T-cell (primary cell): ENCODE data around the gene FOCAD. TPM values are rescaled to one million over a fixed set of nuclear protein-coding genes. Genes with fewer than 3 reads are reported as not detected.
"Not testable (repeated sequence)": the region's sequence is repeated elsewhere in the genome, so short reads cannot be mapped to it uniquely, and the experiment has no call there.

Experiments
- ATAC-seq, 4 experiments: fragments of 200-7000 bp in 3 of 4; fragments of 150-1000 bp in 1 of 4; cut with Tn5 transposase; replicated peaks in 1 of 4; 1 replicate in 3 of 4; 2 replicates in 1 of 4; pipeline ENCODE4 v1.10.0; 2021; ENCODE audit warnings: moderate library complexity in 3 of 4, mild to moderate bottlenecking in 2 of 4, moderate number of reproducible peaks in 1 of 4
- CTCF ChIA-PET, 2 donors: fragments of 300-600 bp; sonication (Branson Sonifier 250); formaldehyde crosslinking; loops; one replicate each; lab custom pipeline; 2022; ENCODE audit warnings: antibody characterized with exemption in 2 of 2; lab: Charles Lee
- POLR2A ChIA-PET, 2 donors: fragments of 300-600 bp; sonication (Branson Sonifier 250); formaldehyde crosslinking; loops; one replicate each; lab custom pipeline; 2022; ENCODE audit warnings: antibody characterized with exemption in 2 of 2; lab: Charles Lee
- DNase-seq, 35 experiments: peaks; one replicate each; pipeline versions ENCODE4 v3.0.0 to v3.0.0-alpha.2; 2013 to 2023
- H3K27ac ChIP-seq: one replicate; pipeline ENCODE4 v1.5.1; 2013; ENCODE audit warnings: low read length
- H3K27me3 ChIP-seq, 2 experiments: replicated peaks in 1 of 2; 1 replicate in 1 of 2; 2 replicates in 1 of 2; pipeline versions ENCODE4 v1.6.1 to v1.7.0; 2013; ENCODE audit warnings: low read length in 1 of 2, mixed read lengths in 1 of 2; ENCODE audit not compliant: control insufficient read depth in 2 of 2, insufficient read depth in 2 of 2; ENCODE audit errors: extremely low read depth in 1 of 2
- H3K36me3 ChIP-seq, 2 donors: 1 replicate in 1 of 2; 2 replicates in 1 of 2; pipeline versions ENCODE4 v1.6.1 to v1.7.0; 2013; ENCODE audit warnings: low read length in 1 of 2; ENCODE audit not compliant: control insufficient read depth in 2 of 2, insufficient read depth in 1 of 2; ENCODE audit errors: extremely low read depth in 1 of 2
- H3K4me1 ChIP-seq, 2 experiments: 1 replicate in 1 of 2; 2 replicates in 1 of 2; pipeline versions ENCODE4 v1.6.1 to v1.7.0; 2013; ENCODE audit warnings: low read length in 2 of 2, mixed read lengths in 1 of 2; ENCODE audit not compliant: insufficient read depth in 2 of 2, control insufficient read depth in 1 of 2; ENCODE audit errors: extremely low read depth in 1 of 2
- H3K4me3 ChIP-seq, 2 donors: 1 replicate in 1 of 2; 2 replicates in 1 of 2; pipeline versions ENCODE4 v1.5.1 to v1.7.0; 2013; ENCODE audit warnings: mild to moderate bottlenecking in 2 of 2, low read length in 1 of 2, moderate library complexity in 1 of 2; ENCODE audit not compliant: control insufficient read depth in 1 of 2; ENCODE audit errors: extremely low read depth in 1 of 2
- H3K9me3 ChIP-seq: 2 replicates; pipeline ENCODE4 v1.7.0; 2013
- H3K27ac Mint-ChIP-seq, 2 donors: one replicate each; pipeline ENCODE4 v1.8.0; 2020 to 2021; ENCODE audit warnings: mild to moderate bottlenecking in 2 of 2, mixed read lengths in 2 of 2
- H3K27me3 Mint-ChIP-seq, 2 donors: one replicate each; pipeline ENCODE4 v1.8.0; 2021 to 2022; ENCODE audit warnings: mixed read lengths in 2 of 2
- H3K36me3 Mint-ChIP-seq: one replicate; pipeline ENCODE4 v1.8.0; 2021; ENCODE audit warnings: mixed read lengths
- H3K4me1 Mint-ChIP-seq, 3 donors: one replicate each; pipeline ENCODE4 v1.8.0; 2020 to 2022; ENCODE audit warnings: mixed read lengths in 3 of 3, mild to moderate bottlenecking in 1 of 3
- H3K4me3 Mint-ChIP-seq, 3 donors: one replicate each; pipeline ENCODE4 v1.8.0; 2020 to 2022; ENCODE audit warnings: mild to moderate bottlenecking in 3 of 3, mixed read lengths in 3 of 3, moderate library complexity in 3 of 3
- H3K9me3 Mint-ChIP-seq, 3 donors: one replicate each; pipeline ENCODE4 v1.8.0; 2020 to 2022; ENCODE audit warnings: mixed read lengths in 3 of 3
- WGBS: methylation state at CpG from one replicate; pipeline ENCODE4 v1.1.5; 2013; ENCODE audit warnings: missing lambda C conversion rate; ENCODE audit not compliant: insufficient coverage; 5-methylcytosine and 5-hydroxymethylcytosine counted together
- total RNA-seq, 35 experiments: library from RNA in 6 of 35; stranded (reverse) in 6 of 35; fragments of 120-200 nt in 1 of 35; gene quantifications; one replicate each; pipeline versions ENCODE4 v1.2.1 to v1.2.4 and lab custom pipeline; 2013 to 2026

The FOCAD gene
- total RNA-seq, 5 donors from 2014 or later (not counting 1 experiment from before 2014, with no cell fraction given): 13.4 to 29.0 (median 21.3) TPM

DNA sequence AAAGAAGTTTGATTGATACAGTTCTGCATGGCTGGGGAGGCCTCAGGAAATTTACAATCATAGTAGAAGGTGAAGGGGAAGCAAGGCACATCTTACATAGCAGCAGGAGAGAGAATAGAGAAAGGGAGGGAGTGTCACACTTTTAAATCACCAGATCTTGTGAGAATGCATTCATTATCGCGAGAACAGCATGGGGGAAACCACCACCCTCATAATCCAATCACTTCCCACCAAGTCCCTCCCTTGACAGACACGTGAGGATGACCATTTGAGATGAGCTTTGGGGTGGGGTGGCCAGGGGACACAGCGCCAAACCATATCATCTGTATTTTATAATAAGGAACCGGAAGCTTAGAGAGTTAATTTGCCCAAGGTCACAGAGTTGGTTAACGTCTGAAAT, 13.7 kb upstream of the FOCAD start:
- no peaks in the 10 kb centered on the region for H3K27me3 Mint-ChIP-seq
- no peaks in the 10 kb centered on the region for H3K4me1 ChIP-seq
- ChIA-PET POLR2A (interaction anchor here in 1 of 2 donors (0.6 kb wide), 1 partner anchor 43 kb away, joined by 4 read pairs; no protein-coding TSS in a partner anchor), CTCF (no interaction called here)
- H3K27ac ChIP-seq: no peak overlapping the region
- H3K36me3 ChIP-seq: no peaks in the 10 kb centered on the region
- ATAC-seq (no peak), DNase-seq (no peak)
- H3K27me3 ChIP-seq: no peaks in the 10 kb centered on the region
- H3K4me3 ChIP-seq: no peak overlapping the region
- H3K4me3 Mint-ChIP-seq: no peak overlapping the region
- H3K9me3 ChIP-seq: no peaks in the 10 kb centered on the region
- no CpG with 5 or more reads among the region's 6 CpGs for whole genome bisulfite sequencing
- H3K4me1 Mint-ChIP-seq: no peaks in the 10 kb centered on the region
- no peaks in the 10 kb centered on the region for H3K9me3 Mint-ChIP-seq
- no peaks in the 10 kb centered on the region for H3K36me3 Mint-ChIP-seq
- H3K27ac Mint-ChIP-seq: no peak overlapping the region

DNA sequence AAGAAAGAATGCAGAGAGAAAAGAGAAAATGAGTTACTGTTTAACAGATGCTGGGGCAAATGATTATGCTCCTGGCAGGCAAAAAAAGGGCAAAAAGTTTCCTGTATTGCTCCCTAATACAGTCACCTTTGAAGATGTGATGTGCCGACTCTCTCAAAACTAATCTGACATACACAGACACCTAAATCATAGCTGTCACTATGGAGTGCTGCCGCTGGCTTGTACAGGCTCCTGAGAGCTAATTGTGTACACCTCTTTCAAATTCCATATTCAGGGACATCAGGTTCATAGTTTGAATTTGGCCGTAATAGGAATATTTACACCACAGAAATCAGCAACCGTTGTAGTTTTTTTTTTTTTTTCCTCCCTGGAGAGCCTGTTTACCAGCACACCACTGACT, 12.4 kb upstream of the FOCAD start:
- POLR2A ChIA-PET: no interaction called here
- no peak overlapping the region for H3K4me3 Mint-ChIP-seq
- WGBS: 83% methylated on average over 2 of the region's 4 CpGs
- Histone ChIP-seq H3K36me3 (no peaks in the 10 kb centered on the region), H3K4me3 (no peak overlapping the region), H3K27ac (no peak overlapping the region), H3K4me1 (no peaks in the 10 kb centered on the region), H3K27me3 (no peaks in the 10 kb centered on the region), H3K9me3 (no peaks in the 10 kb centered on the region)
- no peaks in the 10 kb centered on the region for H3K4me1 Mint-ChIP-seq
- CTCF ChIA-PET: no interaction called here
- ATAC-seq: no peak
- H3K27ac Mint-ChIP-seq: no peak overlapping the region
- no peaks in the 10 kb centered on the region for H3K36me3 Mint-ChIP-seq
- H3K27me3 Mint-ChIP-seq: no peaks in the 10 kb centered on the region
- H3K9me3 Mint-ChIP-seq: no peaks in the 10 kb centered on the region
- no peak for DNase-seq

DNA sequence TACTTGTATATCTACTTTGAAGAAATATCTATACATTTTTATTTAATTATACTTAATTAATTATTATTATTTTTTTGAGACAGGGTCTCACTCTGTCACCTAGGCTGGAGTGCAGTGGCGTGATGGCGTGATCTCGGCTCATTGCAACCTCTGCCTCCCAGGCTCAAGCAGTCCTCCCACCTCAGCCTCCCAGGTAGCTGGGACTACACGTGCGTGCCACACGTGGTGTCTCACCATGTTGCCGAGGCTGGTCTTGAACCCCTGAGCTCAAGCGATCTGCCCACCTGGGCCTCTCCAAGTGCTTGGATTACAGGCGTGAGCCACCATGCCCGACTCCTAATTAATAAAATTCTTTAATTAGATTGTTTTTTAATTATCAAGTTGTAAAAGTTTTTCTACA, 10.5 kb upstream of the FOCAD start:
- H3K4me1 ChIP-seq, H3K4me3 ChIP-seq, H3K36me3 Mint-ChIP-seq, H3K9me3 Mint-ChIP-seq, H3K36me3 ChIP-seq, H3K27me3 ChIP-seq, H3K4me1 Mint-ChIP-seq, H3K27me3 Mint-ChIP-seq, H3K27ac Mint-ChIP-seq, DNase-seq, ATAC-seq, H3K27ac ChIP-seq, H3K4me3 Mint-ChIP-seq, H3K9me3 ChIP-seq: not testable (repeated sequence)
- ChIA-PET POLR2A (interaction anchor here in 1 of 2 donors (0.6 kb wide), 1 partner anchor 11 kb away, joined by 4 read pairs; no protein-coding TSS in a partner anchor), CTCF (interaction anchor here (0.6 to 0.9 kb wide), 3 partner anchors 9 to 51 kb away, joined by 3 to 4 read pairs (median 3); partner anchors contain the start of gene MLLT3 (in 1 of the 2))
- WGBS: 94% methylated on average over 4 of the region's 10 CpGs

DNA sequence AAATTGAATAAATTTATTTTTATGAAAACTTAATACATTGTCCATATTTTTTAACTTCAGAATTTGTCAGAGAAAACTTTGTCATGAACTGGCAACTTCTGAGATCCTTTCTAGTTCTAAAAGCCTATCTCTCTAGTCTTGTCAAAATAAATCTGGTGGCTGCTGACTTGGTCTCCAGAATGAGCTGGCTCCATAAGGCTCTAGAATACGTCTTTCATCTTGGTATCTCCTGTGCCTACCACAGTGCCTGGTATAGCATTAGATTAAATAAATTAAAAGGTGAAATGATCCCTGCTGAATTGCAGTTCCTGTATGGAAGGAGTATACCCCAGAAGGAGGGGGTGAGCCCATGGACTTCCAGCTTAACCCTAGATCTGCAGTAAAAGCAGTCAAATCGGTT, 2.6 kb upstream of the FOCAD start:
- POLR2A ChIA-PET: interaction anchor here in 1 of 2 donors (1.0 kb wide), 1 partner anchor 11 kb away, joined by 3 read pairs; no protein-coding TSS in a partner anchor
- Mint-ChIP-seq H3K27me3 (no peaks in the 10 kb centered on the region), H3K36me3 (no peaks in the 10 kb centered on the region), H3K9me3 (no peaks in the 10 kb centered on the region), H3K4me1 (peaks cover 15 to 22% (median 22%) of the 10 kb centered on the region in 3 donors), H3K27ac (no peak overlapping the region), H3K4me3 (no peak overlapping the region)
- DNase-seq: no peak
- Histone ChIP-seq H3K4me1 (peaks cover 13 to 15% of the 10 kb centered on the region in 2 experiments), H3K27me3 (no peaks in the 10 kb centered on the region), H3K9me3 (no peaks in the 10 kb centered on the region), H3K4me3 (no peak overlapping the region), H3K36me3 (no peaks in the 10 kb centered on the region), H3K27ac (no peak overlapping the region)
- no peak for ATAC-seq
- WGBS: no CpG with 5 or more reads among the region's 2 CpGs
- CTCF ChIA-PET: interaction anchor here in 1 of 2 donors (0.6 kb wide), 1 partner anchor 54 kb away, joined by 4 read pairs; no protein-coding TSS in a partner anchor

DNA sequence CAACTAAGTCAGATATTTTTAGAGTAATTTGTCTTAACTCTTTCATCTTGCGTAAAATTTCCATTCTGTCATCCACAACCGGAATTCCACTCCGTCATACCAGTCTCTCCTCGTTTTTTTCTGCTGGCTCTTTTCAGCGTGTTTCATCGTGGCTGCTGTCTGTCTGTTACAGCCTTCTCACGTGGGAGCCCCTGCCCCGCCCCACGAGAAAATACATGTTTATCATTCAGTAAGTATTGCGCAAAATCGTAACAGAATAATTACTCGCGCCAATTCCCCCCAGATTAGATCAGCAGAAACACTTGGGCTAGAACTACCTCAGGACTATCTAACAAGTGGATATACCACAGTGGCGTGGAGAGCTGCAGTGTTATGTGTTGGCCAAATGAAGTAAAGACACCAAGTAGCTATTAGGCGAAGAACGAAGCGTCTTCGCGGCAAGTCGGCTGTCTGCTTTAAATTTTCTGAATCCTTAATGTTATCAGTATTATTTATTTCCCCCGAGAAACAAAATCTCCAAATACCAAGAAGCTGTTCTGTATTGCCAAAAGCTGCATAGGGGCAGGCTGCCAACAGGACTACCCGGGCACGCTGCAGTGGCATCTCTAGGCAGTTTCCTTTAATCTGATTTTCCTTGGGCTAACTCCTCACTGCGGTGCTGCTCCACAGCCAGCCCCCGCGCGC, 566 bp upstream of the FOCAD start:
- ChIA-PET POLR2A (interaction anchor here (0.6 to 2.5 kb wide), 7 partner anchors 43 to 1769 kb away, joined by 3 to 20 read pairs (median 5); partner anchors contain the start of gene MLLT3 (in 2 of the 2)), CTCF (interaction anchor here (0.6 to 1.8 kb wide), 6 partner anchors 12 to 215 kb away, joined by 3 to 19 read pairs (median 5); partner anchors contain the start of gene MLLT3 (in 1 of the 2))
- ATAC-seq (peak in 3 of 4 experiments; percentile 6 to 7 (median 6)), DNase-seq (peak in 27 of 35 experiments; percentile 3 to 52 (median 13))
- no peaks in the 10 kb centered on the region for H3K36me3 ChIP-seq
- H3K9me3 Mint-ChIP-seq: no peaks in the 10 kb centered on the region
- no peaks in the 10 kb centered on the region for H3K27me3 ChIP-seq
- H3K4me1 Mint-ChIP-seq: peaks cover 15 to 24% (median 22%) of the 10 kb centered on the region in 3 donors
- peaks cover 13 to 15% of the 10 kb centered on the region in 2 experiments for H3K4me1 ChIP-seq
- H3K9me3 ChIP-seq: no peaks in the 10 kb centered on the region
- peak overlapping the region; percentile 39 for H3K27ac ChIP-seq
- peak overlapping the region; percentile 53 to 66 for H3K27ac Mint-ChIP-seq
- H3K4me3 ChIP-seq: peak overlapping the region; percentile 61 to 85
- WGBS: 9% methylated on average over 16 of the region's 27 CpGs
- peak overlapping the region; percentile 86 to 90 (median 87) for H3K4me3 Mint-ChIP-seq
- H3K27me3 Mint-ChIP-seq: no peaks in the 10 kb centered on the region
- H3K36me3 Mint-ChIP-seq: no peaks in the 10 kb centered on the region

DNA sequence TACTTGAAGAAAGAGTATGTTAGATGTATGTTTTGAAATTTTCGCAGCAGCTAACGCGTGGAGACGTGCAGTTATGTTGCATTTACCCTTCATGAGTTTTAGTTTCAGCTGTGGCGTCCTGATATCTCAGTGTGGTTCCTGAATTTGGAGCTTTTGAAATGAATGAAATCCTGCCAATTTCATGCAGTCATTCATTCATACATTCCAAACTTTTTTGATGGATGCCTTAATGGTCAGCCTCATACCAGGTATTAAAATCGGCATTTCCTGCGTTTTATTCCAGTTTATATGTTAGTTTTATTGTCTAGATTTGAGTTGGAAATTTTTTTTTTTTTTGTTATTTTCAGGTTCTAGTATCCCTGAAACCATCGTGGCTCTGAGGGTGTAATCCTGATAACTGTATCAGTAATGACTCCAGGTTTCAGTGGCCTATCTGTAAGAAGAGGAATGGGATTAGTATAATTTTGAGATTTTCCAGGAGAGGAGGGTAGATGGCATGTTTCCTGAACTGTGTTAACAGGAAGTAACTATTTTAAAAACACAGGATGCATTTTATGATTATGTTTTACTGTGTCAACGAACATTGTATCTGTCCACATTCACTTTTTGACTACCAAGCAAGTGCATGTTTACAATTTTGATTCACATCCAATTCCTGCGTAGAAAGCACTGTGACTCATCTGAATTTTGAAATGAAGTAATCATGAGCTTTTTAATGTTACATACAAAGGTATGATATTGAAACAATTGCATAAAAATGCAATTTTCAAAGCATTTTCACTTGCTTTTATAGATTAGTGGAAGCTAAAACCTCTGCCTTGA, 1.0 kb downstream of the FOCAD start:
- H3K4me1 Mint-ChIP-seq: peaks cover 15 to 22% (median 22%) of the 10 kb centered on the region in 3 donors
- peak overlapping the region; percentile 85 to 96 for H3K4me3 ChIP-seq
- no peaks in the 10 kb centered on the region for H3K9me3 ChIP-seq
- CTCF ChIA-PET: interaction anchor here (0.7 to 1.8 kb wide), 7 partner anchors 37 to 330 kb away, joined by 3 to 19 read pairs (median 4); partner anchors contain the start of gene MLLT3 (in 2 of the 2)
- H3K27ac Mint-ChIP-seq: peak overlapping the region; percentile 70 to 84
- no peaks in the 10 kb centered on the region for H3K9me3 Mint-ChIP-seq
- H3K4me1 ChIP-seq: peaks cover 13 to 15% of the 10 kb centered on the region in 2 experiments
- H3K36me3 ChIP-seq: no peaks in the 10 kb centered on the region
- WGBS: 0% methylated on average over 4 of the region's 10 CpGs
- DNase-seq (peak in 6 of 35 experiments; percentile 3 to 23 (median 16)), ATAC-seq (peak in 3 of 4 experiments; percentile 11 to 17 (median 14))
- no peaks in the 10 kb centered on the region for H3K27me3 Mint-ChIP-seq
- H3K36me3 Mint-ChIP-seq: no peaks in the 10 kb centered on the region
- no peaks in the 10 kb centered on the region for H3K27me3 ChIP-seq
- peak overlapping the region; percentile 66 for H3K27ac ChIP-seq
- peak overlapping the region; percentile 86 to 90 (median 87) for H3K4me3 Mint-ChIP-seq
- POLR2A ChIA-PET: interaction anchor here (0.6 to 2.5 kb wide), 8 partner anchors 11 to 1111 kb away, joined by 3 to 20 read pairs (median 4); partner anchors contain the start of gene MLLT3 (in 2 of the 2)
